T-cell (primary cell): ENCODE measurements around the gene SPSB1. TPM values are rescaled to one million over a fixed set of nuclear protein-coding genes. Genes with fewer than 3 reads are reported as not detected.

ENCODE experiments used
- ATAC-seq, 4 experiments: fragments of 200-7000 bp in 3 of 4; fragments of 150-1000 bp in 1 of 4; cut with Tn5 transposase; replicated peaks in 1 of 4; 1 replicate in 3 of 4; 2 replicates in 1 of 4; pipeline ENCODE4 v1.10.0; 2021; ENCODE audit warnings: moderate library complexity in 3 of 4, mild to moderate bottlenecking in 2 of 4, moderate number of reproducible peaks in 1 of 4
- CTCF ChIA-PET, 2 donors: fragments of 300-600 bp; sonication (Branson Sonifier 250); formaldehyde crosslinking; loops; one replicate each; lab custom pipeline; 2022; ENCODE audit warnings: antibody characterized with exemption in 2 of 2; lab: Charles Lee
- POLR2A ChIA-PET, 2 donors: fragments of 300-600 bp; sonication (Branson Sonifier 250); formaldehyde crosslinking; loops; one replicate each; lab custom pipeline; 2022; ENCODE audit warnings: antibody characterized with exemption in 2 of 2; lab: Charles Lee
- DNase-seq, 35 experiments: peaks; one replicate each; pipeline versions ENCODE4 v3.0.0 to v3.0.0-alpha.2; 2013 to 2023
- H3K27ac ChIP-seq: one replicate; pipeline ENCODE4 v1.5.1; 2013; ENCODE audit warnings: low read length
- H3K27me3 ChIP-seq, 2 experiments: replicated peaks in 1 of 2; 1 replicate in 1 of 2; 2 replicates in 1 of 2; pipeline versions ENCODE4 v1.6.1 to v1.7.0; 2013; ENCODE audit warnings: low read length in 1 of 2, mixed read lengths in 1 of 2; ENCODE audit not compliant: control insufficient read depth in 2 of 2, insufficient read depth in 2 of 2; ENCODE audit errors: extremely low read depth in 1 of 2
- H3K36me3 ChIP-seq, 2 donors: 1 replicate in 1 of 2; 2 replicates in 1 of 2; pipeline versions ENCODE4 v1.6.1 to v1.7.0; 2013; ENCODE audit warnings: low read length in 1 of 2; ENCODE audit not compliant: control insufficient read depth in 2 of 2, insufficient read depth in 1 of 2; ENCODE audit errors: extremely low read depth in 1 of 2
- H3K4me1 ChIP-seq, 2 experiments: 1 replicate in 1 of 2; 2 replicates in 1 of 2; pipeline versions ENCODE4 v1.6.1 to v1.7.0; 2013; ENCODE audit warnings: low read length in 2 of 2, mixed read lengths in 1 of 2; ENCODE audit not compliant: insufficient read depth in 2 of 2, control insufficient read depth in 1 of 2; ENCODE audit errors: extremely low read depth in 1 of 2
- H3K4me3 ChIP-seq, 2 donors: 1 replicate in 1 of 2; 2 replicates in 1 of 2; pipeline versions ENCODE4 v1.5.1 to v1.7.0; 2013; ENCODE audit warnings: mild to moderate bottlenecking in 2 of 2, low read length in 1 of 2, moderate library complexity in 1 of 2; ENCODE audit not compliant: control insufficient read depth in 1 of 2; ENCODE audit errors: extremely low read depth in 1 of 2
- H3K9me3 ChIP-seq: 2 replicates; pipeline ENCODE4 v1.7.0; 2013
- H3K27ac Mint-ChIP-seq, 2 donors: one replicate each; pipeline ENCODE4 v1.8.0; 2020 to 2021; ENCODE audit warnings: mild to moderate bottlenecking in 2 of 2, mixed read lengths in 2 of 2
- H3K27me3 Mint-ChIP-seq, 2 donors: one replicate each; pipeline ENCODE4 v1.8.0; 2021 to 2022; ENCODE audit warnings: mixed read lengths in 2 of 2
- H3K36me3 Mint-ChIP-seq: one replicate; pipeline ENCODE4 v1.8.0; 2021; ENCODE audit warnings: mixed read lengths
- H3K4me1 Mint-ChIP-seq, 3 donors: one replicate each; pipeline ENCODE4 v1.8.0; 2020 to 2022; ENCODE audit warnings: mixed read lengths in 3 of 3, mild to moderate bottlenecking in 1 of 3
- H3K4me3 Mint-ChIP-seq, 3 donors: one replicate each; pipeline ENCODE4 v1.8.0; 2020 to 2022; ENCODE audit warnings: mild to moderate bottlenecking in 3 of 3, mixed read lengths in 3 of 3, moderate library complexity in 3 of 3
- H3K9me3 Mint-ChIP-seq, 3 donors: one replicate each; pipeline ENCODE4 v1.8.0; 2020 to 2022; ENCODE audit warnings: mixed read lengths in 3 of 3
- WGBS: methylation state at CpG from one replicate; pipeline ENCODE4 v1.1.5; 2013; ENCODE audit warnings: missing lambda C conversion rate; ENCODE audit not compliant: insufficient coverage; 5-methylcytosine and 5-hydroxymethylcytosine counted together
- total RNA-seq, 35 experiments: library from RNA in 6 of 35; stranded (reverse) in 6 of 35; fragments of 120-200 nt in 1 of 35; gene quantifications; one replicate each; pipeline versions ENCODE4 v1.2.1 to v1.2.4 and lab custom pipeline; 2013 to 2026

SPSB1 gene
- total RNA-seq, 5 donors from 2014 or later (not counting 1 experiment from before 2014, with no cell fraction given): 3.1 to 6.4 (median 5.4) TPM

DNA sequence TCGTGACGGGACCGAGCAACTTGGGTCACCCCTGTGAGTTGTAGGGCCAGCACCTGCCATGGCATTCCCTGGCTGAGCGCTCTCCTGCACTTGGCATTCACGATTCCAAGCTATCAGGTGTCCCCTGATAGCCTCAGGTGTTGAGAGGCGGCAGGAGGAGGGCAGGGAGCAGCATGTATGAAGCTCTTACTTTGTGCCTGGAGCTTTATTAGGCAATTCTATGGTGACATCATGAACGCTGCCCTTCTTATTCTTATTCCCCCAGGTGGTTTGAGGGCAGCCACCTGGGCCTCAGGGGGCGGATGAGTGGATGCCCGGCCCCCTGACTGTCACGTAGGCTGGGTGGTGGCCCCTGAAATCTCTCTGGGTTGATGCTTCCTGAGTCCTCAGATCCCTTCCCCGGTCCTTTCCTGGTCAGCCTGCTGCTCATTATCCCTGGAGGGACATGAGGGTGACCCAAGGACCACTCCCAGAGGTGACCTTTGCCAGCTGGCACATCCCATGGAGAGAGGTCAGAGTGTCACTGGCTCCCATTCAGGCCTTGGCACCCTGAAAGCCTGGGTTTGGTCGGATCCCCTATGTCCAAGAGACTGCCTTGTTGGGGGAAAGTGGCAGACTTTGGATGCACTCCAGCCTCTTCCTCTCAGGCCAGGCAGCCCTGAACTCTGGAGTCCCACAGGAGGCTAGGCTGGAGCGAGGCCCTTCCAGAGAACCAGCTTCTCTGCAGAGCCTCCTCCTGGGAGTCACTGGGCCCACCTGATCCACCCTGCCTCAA is 51.9 kb downstream of the SPSB1 start:
- H3K36me3 ChIP-seq: peaks cover 0 to 8% of the 10 kb centered on the region in 2 donors
- H3K27ac Mint-ChIP-seq: no peak overlapping the region
- 91% methylated on average over 12 of the region's 13 CpGs for WGBS
- H3K9me3 Mint-ChIP-seq: peaks cover 0 to 6% (median 5%) of the 10 kb centered on the region in 3 donors
- H3K9me3 ChIP-seq: no peaks in the 10 kb centered on the region
- H3K27me3 ChIP-seq: peaks cover 0 to 2% of the 10 kb centered on the region in 2 experiments
- ATAC-seq (no peak), DNase-seq (no peak)
- no peaks in the 10 kb centered on the region for H3K27me3 Mint-ChIP-seq
- no peak overlapping the region for H3K4me3 ChIP-seq
- peaks cover 0 to 2% (median 1%) of the 10 kb centered on the region in 3 donors for H3K4me1 Mint-ChIP-seq
- H3K4me1 ChIP-seq: no peaks in the 10 kb centered on the region
- ChIA-PET POLR2A (interaction anchor here in 1 of 2 donors (0.6 kb wide), 1 partner anchor 766 kb away, joined by 3 read pairs; no protein-coding TSS in a partner anchor), CTCF (interaction anchor here in 1 of 2 donors (0.6 kb wide), 1 partner anchor 110 kb away, joined by 10 read pairs; no protein-coding TSS in a partner anchor)
- H3K27ac ChIP-seq: no peak overlapping the region
- peaks cover 10% of the 10 kb centered on the region for H3K36me3 Mint-ChIP-seq
- H3K4me3 Mint-ChIP-seq: no peak overlapping the region

DNA sequence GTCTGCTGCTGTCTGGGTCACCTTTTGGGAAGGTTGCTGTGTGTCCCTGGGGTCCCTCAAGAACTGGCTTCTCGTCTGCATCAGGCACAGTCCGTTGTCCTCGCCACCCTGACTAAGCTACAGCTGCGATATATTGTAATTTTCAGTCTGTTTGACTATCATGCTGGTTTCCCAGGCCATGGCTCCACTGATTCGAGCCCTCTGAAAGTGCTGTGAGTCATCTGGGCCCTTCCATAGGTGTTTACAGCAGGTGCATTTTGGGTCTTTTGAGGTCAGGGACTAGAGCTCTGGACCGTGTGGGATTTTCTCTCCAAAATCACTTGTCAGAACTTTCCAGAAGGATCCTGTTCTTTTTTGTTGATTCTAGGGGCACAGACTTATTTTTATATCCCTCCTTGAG is 52.8 kb downstream of the SPSB1 start:
- H3K27me3 ChIP-seq: peaks cover 0 to 2% of the 10 kb centered on the region in 2 experiments
- H3K27ac ChIP-seq: no peak overlapping the region
- no peaks in the 10 kb centered on the region for H3K9me3 ChIP-seq
- H3K27ac Mint-ChIP-seq: no peak overlapping the region
- WGBS: 82% methylated on average over 5 of the region's 6 CpGs
- H3K9me3 Mint-ChIP-seq: peaks cover 0 to 6% (median 5%) of the 10 kb centered on the region in 3 donors
- no peaks in the 10 kb centered on the region for H3K27me3 Mint-ChIP-seq
- H3K36me3 Mint-ChIP-seq: peaks cover 10% of the 10 kb centered on the region
- ChIA-PET CTCF (interaction anchor here in 1 of 2 donors (0.6 kb wide), 1 partner anchor 109 kb away, joined by 10 read pairs; no protein-coding TSS in a partner anchor), POLR2A (no interaction called here)
- peaks cover 0 to 3% (median 2%) of the 10 kb centered on the region in 3 donors for H3K4me1 Mint-ChIP-seq
- no peak for DNase-seq
- no peaks in the 10 kb centered on the region for H3K4me1 ChIP-seq
- no peak for ATAC-seq
- no peak overlapping the region for H3K4me3 ChIP-seq
- no peak overlapping the region for H3K4me3 Mint-ChIP-seq
- peaks cover 0 to 8% of the 10 kb centered on the region in 2 donors for H3K36me3 ChIP-seq

DNA sequence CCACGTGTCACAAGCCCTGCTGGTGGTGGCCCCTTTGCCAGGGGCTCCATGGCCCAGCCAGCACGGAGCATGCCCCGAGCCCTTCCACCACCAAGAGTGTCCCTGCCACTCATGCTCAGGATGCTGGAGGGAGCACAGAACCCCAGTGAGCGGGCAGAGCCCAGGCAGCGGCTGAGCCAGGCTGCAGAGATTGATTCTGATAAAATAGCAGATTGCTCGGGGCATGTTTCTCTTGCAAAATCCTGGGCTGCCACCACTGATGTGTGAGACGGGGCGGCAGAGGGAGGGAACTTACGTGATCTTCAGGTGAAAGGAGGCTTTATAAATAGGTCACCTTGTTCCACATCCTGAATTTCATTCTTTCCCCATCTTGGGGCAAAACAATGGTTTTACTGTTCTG is 53.2 kb downstream of the SPSB1 start:
- Histone ChIP-seq H3K9me3 (no peaks in the 10 kb centered on the region), H3K4me3 (no peak overlapping the region), H3K27ac (no peak overlapping the region), H3K27me3 (peaks cover 0 to 2% of the 10 kb centered on the region in 2 experiments), H3K36me3 (peaks cover 0 to 5% of the 10 kb centered on the region in 2 donors), H3K4me1 (no peaks in the 10 kb centered on the region)
- no peak for DNase-seq
- no peaks in the 10 kb centered on the region for H3K27me3 Mint-ChIP-seq
- no peak for ATAC-seq
- CTCF ChIA-PET: no interaction called here
- WGBS: 89% methylated on average over 4 of the region's 9 CpGs
- no peak overlapping the region for H3K4me3 Mint-ChIP-seq
- peaks cover 10% of the 10 kb centered on the region for H3K36me3 Mint-ChIP-seq
- H3K27ac Mint-ChIP-seq: no peak overlapping the region
- POLR2A ChIA-PET: no interaction called here
- H3K9me3 Mint-ChIP-seq: peaks cover 0 to 6% (median 5%) of the 10 kb centered on the region in 3 donors
- H3K4me1 Mint-ChIP-seq: peaks cover 0 to 3% (median 2%) of the 10 kb centered on the region in 3 donors

DNA sequence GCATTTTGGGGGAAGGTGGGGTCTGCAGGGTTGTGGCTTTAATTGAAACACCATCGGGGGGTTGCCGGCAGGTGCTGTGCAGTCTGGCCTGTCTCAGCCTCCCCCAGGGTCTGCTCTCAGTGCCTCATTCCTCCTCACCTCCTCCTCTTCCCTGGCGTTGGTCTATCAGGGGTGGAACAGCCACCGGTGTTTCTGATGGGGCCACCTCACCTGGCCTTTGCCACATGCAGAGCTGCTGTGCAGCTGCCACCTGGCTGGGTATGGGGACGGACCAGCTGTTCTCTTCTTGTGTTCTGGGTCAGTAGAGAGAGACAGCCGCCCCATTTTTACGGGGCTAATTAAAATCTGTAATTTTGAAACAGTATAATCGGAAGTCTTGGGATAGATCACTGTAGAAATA is 53.9 kb downstream of the SPSB1 start:
- peaks cover 0 to 2% of the 10 kb centered on the region in 2 experiments for H3K27me3 ChIP-seq
- H3K27ac Mint-ChIP-seq: peak overlapping the region in 1 of 2 donors; percentile 34
- H3K4me1 Mint-ChIP-seq: peaks cover 0 to 5% (median 2%) of the 10 kb centered on the region in 3 donors
- H3K4me1 ChIP-seq: no peaks in the 10 kb centered on the region
- H3K9me3 Mint-ChIP-seq: peaks cover 0 to 6% (median 5%) of the 10 kb centered on the region in 3 donors
- H3K36me3 ChIP-seq: peaks cover 0 to 5% of the 10 kb centered on the region in 2 donors
- H3K4me3 ChIP-seq: no peak overlapping the region
- 20% methylated on average over 1 of the region's 8 CpGs for WGBS
- no peak overlapping the region for H3K27ac ChIP-seq
- no peak for ATAC-seq
- no peaks in the 10 kb centered on the region for H3K27me3 Mint-ChIP-seq
- ChIA-PET CTCF (no interaction called here), POLR2A (no interaction called here)
- no peak overlapping the region for H3K4me3 Mint-ChIP-seq
- DNase-seq: no peak
- no peaks in the 10 kb centered on the region for H3K9me3 ChIP-seq
- H3K36me3 Mint-ChIP-seq: peaks cover 10% of the 10 kb centered on the region

DNA sequence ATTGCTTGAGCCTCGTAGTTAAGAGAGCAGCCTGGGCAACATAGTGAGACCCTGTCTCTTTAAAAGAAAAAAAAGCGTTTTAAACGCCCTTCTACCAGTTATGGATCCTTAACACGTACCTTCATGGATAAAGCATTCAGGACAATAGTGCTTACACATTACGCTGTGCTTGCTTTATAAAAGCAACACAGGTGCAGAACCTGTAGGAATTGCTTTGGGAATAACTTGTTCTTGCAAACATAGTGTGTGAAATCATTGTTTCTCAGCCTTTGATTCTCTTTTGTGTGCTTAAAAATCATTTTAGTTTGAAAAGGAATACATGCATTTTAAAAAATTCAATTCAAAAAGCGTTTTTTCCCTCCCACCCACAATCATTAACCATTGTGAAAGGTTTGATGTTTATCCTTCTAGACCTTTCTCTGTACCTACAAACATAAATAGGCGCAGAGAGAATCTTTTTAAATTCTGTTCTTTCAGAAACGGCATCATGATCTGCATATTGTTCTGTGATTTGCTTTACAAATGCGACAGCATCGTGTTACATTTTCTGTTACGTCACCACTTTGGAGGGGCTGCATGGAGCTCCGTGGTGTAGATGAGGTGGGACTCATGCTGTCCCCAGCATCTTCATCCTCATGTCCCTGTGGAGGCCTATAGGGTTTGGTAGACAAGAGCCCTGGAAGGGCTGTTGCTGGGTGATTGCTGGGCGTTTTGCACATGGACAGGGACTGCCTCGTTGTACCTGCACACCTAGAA is 54.6 kb downstream of the SPSB1 start:
- Histone ChIP-seq H3K9me3 (no peaks in the 10 kb centered on the region), H3K4me3 (no peak overlapping the region), H3K27ac (no peak overlapping the region), H3K27me3 (peaks cover 0 to 2% of the 10 kb centered on the region in 2 experiments), H3K36me3 (no peaks in the 10 kb centered on the region), H3K4me1 (no peaks in the 10 kb centered on the region)
- Mint-ChIP-seq H3K27me3 (no peaks in the 10 kb centered on the region), H3K4me3 (no peak overlapping the region), H3K36me3 (peaks cover 10% of the 10 kb centered on the region), H3K27ac (no peak overlapping the region), H3K9me3 (peaks cover 0 to 6% (median 5%) of the 10 kb centered on the region in 3 donors), H3K4me1 (peaks cover 0 to 5% (median 2%) of the 10 kb centered on the region in 3 donors)
- no peak for ATAC-seq
- ChIA-PET CTCF (no interaction called here), POLR2A (no interaction called here)
- 91% methylated on average over 6 of the region's 14 CpGs for WGBS
- no peak for DNase-seq

DNA sequence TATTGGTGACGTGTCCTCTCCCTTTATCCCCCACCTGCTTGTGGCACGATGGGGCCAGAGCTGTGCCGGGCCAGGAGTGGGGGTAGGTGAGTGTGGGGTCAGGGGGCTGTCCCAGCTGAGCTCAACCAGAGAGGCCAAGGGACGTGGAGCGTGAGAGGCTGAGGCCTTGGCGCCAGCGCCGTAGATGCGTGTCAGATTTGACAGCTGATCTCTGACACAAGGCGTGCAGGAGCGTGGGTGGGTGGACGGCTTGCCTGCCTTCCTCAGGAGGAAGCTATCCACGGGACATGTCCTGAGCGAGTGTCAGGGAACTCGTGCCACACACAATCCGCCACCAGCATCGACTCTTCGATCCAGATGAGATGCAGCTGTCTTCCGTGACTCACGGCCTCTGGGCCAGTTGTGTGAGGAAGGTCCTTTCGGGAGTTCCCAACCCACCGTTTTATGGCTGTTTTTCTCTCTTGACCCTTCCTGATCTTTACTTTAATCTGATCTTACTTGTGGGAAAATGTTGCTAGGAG is 56.7 kb downstream of the SPSB1 start:
- ATAC-seq (no peak), DNase-seq (no peak)
- Histone ChIP-seq H3K9me3 (no peaks in the 10 kb centered on the region), H3K4me3 (no peak overlapping the region), H3K4me1 (no peaks in the 10 kb centered on the region), H3K36me3 (no peaks in the 10 kb centered on the region), H3K27me3 (no peaks in the 10 kb centered on the region), H3K27ac (no peak overlapping the region)
- peaks cover 0 to 5% (median 2%) of the 10 kb centered on the region in 3 donors for H3K4me1 Mint-ChIP-seq
- CTCF ChIA-PET: interaction anchor here in 1 of 2 donors (0.6 kb wide), 1 partner anchor 81 kb away, joined by 3 read pairs; no protein-coding TSS in a partner anchor
- no peak overlapping the region for H3K4me3 Mint-ChIP-seq
- no peaks in the 10 kb centered on the region for H3K27me3 Mint-ChIP-seq
- POLR2A ChIA-PET: interaction anchor here in 1 of 2 donors (0.5 kb wide), 1 partner anchor 804 kb away, joined by 6 read pairs; no protein-coding TSS in a partner anchor
- no peaks in the 10 kb centered on the region for H3K9me3 Mint-ChIP-seq
- 89% methylated on average over 17 of the region's 22 CpGs for WGBS
- H3K36me3 Mint-ChIP-seq: peaks cover 2% of the 10 kb centered on the region
- H3K27ac Mint-ChIP-seq: no peak overlapping the region
